GM21381 (cell line): ENCODE data around the gene NOS1AP.
"Not testable (repeated sequence)": the region's sequence is repeated elsewhere in the genome, so short reads cannot be mapped to it uniquely, and the experiment has no call there.

Source experiments
- ATAC-seq: cut with Tn5 transposase; IDR thresholded peaks from one replicate; pipeline ENCODE4 v1.9.1; 2021; ENCODE audit warnings: mild to moderate bottlenecking, moderate library complexity; ENCODE audit not compliant: unreplicated experiment

Gene NOS1AP

GRCh38 chr1:162391790-162392563 is 322.5 kb downstream of the NOS1AP start:
- no peak for ATAC-seq

GRCh38 chr1:162396201-162396906 is 326.9 kb downstream of the NOS1AP start:
- no peak for ATAC-seq

DNA sequence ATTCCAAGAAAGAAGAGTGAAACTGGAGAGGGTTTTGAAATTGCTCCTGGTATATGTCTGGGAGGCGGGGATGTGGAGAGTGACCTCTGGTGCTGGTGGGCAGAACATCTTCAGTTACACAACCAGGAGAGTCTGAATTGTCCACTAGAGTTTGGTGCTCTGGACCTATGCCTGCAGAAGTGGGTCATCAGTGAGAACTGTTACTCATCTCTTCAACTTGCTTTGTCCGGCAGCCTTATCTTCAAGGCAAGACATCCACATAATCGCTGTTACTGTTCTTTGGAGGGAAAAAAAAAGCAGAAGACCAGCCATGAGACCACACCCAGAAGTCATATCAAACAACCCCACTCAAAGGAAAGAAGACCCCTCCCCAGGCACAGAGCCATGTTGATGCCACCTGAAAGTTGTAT is 327.6 kb downstream of the NOS1AP start:
- no peak for ATAC-seq

DNA sequence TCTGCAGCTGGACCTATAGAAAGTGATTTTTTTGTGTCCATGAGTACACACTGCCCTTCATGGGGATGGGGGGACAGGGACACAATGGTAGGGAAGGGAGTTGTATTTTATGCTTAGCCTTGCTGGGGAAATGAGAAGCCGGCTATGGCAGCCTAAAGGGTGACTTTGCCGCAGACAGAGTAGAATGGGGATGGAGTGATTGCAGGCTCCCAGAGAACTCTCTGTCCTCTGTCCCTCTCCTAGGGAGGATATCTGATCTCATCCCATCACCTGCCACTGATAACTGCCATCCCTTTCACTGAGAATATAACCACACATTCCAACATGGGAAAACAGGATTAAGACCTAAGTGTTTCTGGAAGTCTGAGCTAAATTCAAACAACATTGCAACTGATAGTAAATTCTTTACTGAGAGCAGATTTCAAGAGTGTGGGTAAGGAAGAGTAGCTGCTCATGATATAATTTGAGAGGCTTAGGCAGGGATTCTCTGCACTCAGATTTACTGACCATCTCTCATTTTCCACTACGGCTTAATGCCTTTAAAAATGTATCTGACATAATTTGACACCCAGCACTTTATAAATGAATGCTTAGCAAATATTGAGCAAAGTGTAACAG is 328.6 kb downstream of the NOS1AP start:
- ATAC-seq: no peak

DNA sequence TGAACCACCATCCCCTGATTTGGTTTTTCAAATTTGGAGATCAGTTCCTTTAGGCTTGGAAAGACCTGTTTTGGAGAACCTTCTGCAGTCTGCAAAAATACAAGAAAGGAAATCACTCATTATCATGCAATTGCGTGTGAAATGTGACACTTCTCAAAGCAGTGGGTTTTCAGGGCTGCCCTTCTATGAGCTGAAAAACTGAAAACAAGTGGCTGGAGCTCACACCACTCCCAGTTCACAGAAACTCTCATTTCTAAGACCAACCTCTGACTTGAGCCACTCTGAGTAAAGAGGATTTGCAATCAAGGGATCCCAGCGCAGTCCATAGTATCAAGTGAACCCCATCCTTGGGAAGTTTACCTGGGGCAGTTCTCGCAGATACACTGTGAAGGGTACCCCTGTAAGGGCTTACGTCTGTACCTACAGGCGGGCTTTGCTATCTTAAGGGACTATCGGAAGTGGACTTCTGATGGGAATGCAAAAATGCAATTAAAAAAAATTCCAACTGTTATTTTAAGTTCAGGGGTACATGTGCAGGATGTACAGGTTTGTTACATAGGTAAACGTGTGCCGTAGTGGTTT is 329.6 kb downstream of the NOS1AP start:
- no peak for ATAC-seq

GRCh38 chr1:162400790-162401355 is 331.4 kb downstream of the NOS1AP start:
- no peak for ATAC-seq

- no peak for ATAC-seq
Measured at GRCh38 chr1:162404550-162405160, 335.2 kb downstream of the NOS1AP start.

- ATAC-seq: no peak
Measured at GRCh38 chr1:162405800-162406199, 336.3 kb downstream of the NOS1AP start.

GRCh38 chr1:162406811-162407210 is 337.3 kb downstream of the NOS1AP start:
- ATAC-seq: no peak

DNA sequence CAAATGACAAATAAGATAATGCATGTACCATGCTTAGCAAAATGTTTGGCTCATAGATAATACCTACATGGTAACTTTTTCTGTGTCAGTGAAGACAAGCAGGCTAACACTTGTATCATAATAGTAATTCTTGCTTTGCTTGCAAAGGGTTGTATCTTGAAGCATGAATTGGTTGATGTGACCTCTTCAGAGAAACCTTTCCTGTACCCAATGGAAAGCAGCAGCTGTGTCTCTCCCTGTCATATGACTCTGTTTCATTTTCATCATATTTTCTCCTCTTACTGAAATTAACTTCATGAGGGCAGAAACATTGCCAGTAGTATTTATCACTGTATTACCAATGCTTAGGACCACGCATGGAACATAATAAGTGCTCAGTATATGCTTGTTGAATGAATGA is 338.0 kb downstream of the NOS1AP start:
- no peak for ATAC-seq

- ATAC-seq: no peak
Measured at GRCh38 chr1:162412002-162412401, 342.5 kb downstream of the NOS1AP start, which contains the start of gene SH2D1B. SH2D1B (minus strand) TSS chr1:162412136; CDS start chr1:162412016, 120 bp downstream.

GRCh38 chr1:162416215-162416614 is 346.7 kb downstream of the NOS1AP start:
- no peak for ATAC-seq

GRCh38 chr1:162416909-162417308 is 347.4 kb downstream of the NOS1AP start:
- no peak for ATAC-seq

DNA sequence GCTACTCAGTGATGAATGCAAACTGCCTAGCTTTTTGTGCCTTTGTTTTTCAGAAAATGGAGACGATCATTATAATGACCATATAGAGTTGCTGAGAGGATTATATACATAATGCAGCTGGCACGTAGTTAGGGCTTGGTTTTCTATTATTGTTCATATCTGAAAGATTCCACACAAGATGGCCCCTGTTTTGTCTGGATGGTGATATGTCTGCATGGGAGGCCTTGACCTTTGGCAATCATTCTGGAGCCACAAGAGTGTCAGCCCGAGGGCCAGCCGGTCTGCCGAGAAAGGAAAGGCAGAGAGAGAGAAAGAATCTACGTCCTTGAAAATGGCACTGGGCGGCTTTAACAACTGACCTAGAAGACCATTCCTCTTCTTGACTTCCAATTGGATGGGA is 348.2 kb downstream of the NOS1AP start:
- no peak for ATAC-seq

DNA sequence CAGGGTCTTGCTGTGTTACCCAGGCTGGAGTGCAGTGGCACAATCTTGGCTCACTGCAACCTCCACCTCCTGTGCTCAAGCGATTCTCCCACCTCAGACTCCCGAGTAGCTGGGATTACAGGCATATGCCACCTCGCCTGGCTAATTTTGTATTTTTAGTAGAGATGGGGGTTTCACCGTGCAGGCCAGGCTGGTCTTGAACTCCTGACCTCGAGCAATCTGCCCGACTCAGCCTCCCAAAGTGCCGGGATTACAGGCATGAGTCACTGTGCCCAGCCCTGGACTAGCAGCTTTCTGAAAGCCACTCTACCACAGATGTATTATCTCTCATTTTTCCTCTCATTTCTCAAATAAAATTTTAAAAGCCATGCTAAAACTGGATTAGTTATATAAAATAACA is 349.1 kb downstream of the NOS1AP start:
- ATAC-seq: not testable (repeated sequence)

- ATAC-seq: not testable (repeated sequence)
Measured at GRCh38 chr1:162419450-162419931, 350.0 kb downstream of the NOS1AP start.
